Immature natural killer cell (primary cell): ENCODE measurements around the gene MRPS7. TPM values are rescaled to one million over a fixed set of nuclear protein-coding genes. Genes with fewer than 3 reads are reported as not detected.

Source experiments
- DNase-seq, 3 donors: peaks; one replicate each; pipeline ENCODE4 v3.0.0; 2022; ENCODE audit warnings: mixed read lengths in 1 of 3
- H3K27ac Mint-ChIP-seq, 6 donors: one replicate each; pipeline ENCODE4 v1.8.0; 2020; ENCODE audit warnings: mixed read lengths in 6 of 6, mild to moderate bottlenecking in 5 of 6, inconsistent platforms in 4 of 6, moderate library complexity in 3 of 6
- H3K27me3 Mint-ChIP-seq, 3 donors: one replicate each; pipeline ENCODE4 v1.8.0; 2020 to 2021; ENCODE audit warnings: low read depth in 3 of 3, mild to moderate bottlenecking in 3 of 3, mixed read lengths in 3 of 3, moderate library complexity in 3 of 3, inconsistent platforms in 1 of 3
- H3K36me3 Mint-ChIP-seq, 3 donors: one replicate each; pipeline ENCODE4 v1.8.0; 2020; ENCODE audit warnings: mixed read lengths in 3 of 3, inconsistent platforms in 2 of 3, mild to moderate bottlenecking in 2 of 3
- H3K4me1 Mint-ChIP-seq, 2 donors: one replicate each; pipeline ENCODE4 v1.8.0; 2020; ENCODE audit warnings: inconsistent platforms in 2 of 2, mild to moderate bottlenecking in 2 of 2, mixed read lengths in 2 of 2, moderate library complexity in 1 of 2
- H3K4me3 Mint-ChIP-seq, 5 donors: one replicate each; pipeline ENCODE4 v1.8.0; 2020; ENCODE audit warnings: mild to moderate bottlenecking in 5 of 5, mixed read lengths in 5 of 5, inconsistent platforms in 3 of 5, moderate library complexity in 3 of 5
- H3K9me3 Mint-ChIP-seq, 6 donors: one replicate each; pipeline ENCODE4 v1.8.0; 2020; ENCODE audit warnings: mild to moderate bottlenecking in 6 of 6, mixed read lengths in 6 of 6, inconsistent platforms in 4 of 6, moderate library complexity in 3 of 6
- polyA plus RNA-seq, 3 donors: library from polyadenylated mRNA; unstranded; fragments of 300-500 nt; fragmentation: Illumina TruSeq; gene quantifications; one replicate each; pipeline ENCODE4 v1.2.3, GENCODE V29; 2021

Gene MRPS7
- polyA plus RNA-seq, 3 donors from 2014 or later, result 118 to 189 (median 122) TPM

GRCh38 chr17:75238684-75239191 is 22.9 kb upstream of the MRPS7 start:
- H3K4me3 Mint-ChIP-seq, result no peak overlapping the region
- H3K9me3 Mint-ChIP-seq, result no peaks in the 10 kb centered on the region
- H3K36me3 Mint-ChIP-seq, result peaks cover 4 to 32% (median 15%) of the 10 kb centered on the region in 3 donors
- peak overlapping the region in 5 of 6 donors; percentile 15 to 83 (median 56) for H3K27ac Mint-ChIP-seq
- peaks cover 2 to 4% (median 3%) of the 10 kb centered on the region in 3 donors for H3K27me3 Mint-ChIP-seq
- H3K4me1 Mint-ChIP-seq, result peaks cover 7 to 19% of the 10 kb centered on the region in 2 donors
- peak; percentile 44 to 53 (median 53) for DNase-seq

GRCh38 chr17:75239214-75239613 is 22.5 kb upstream of the MRPS7 start:
- Mint-ChIP-seq H3K4me3 (no peak overlapping the region), H3K27me3 (peaks cover 2 to 4% (median 3%) of the 10 kb centered on the region in 3 donors), H3K36me3 (peaks cover 4 to 35% (median 15%) of the 10 kb centered on the region in 3 donors), H3K4me1 (peaks cover 9 to 23% of the 10 kb centered on the region in 2 donors), H3K27ac (peak overlapping the region in 2 of 6 donors; percentile 15 to 83), H3K9me3 (no peaks in the 10 kb centered on the region)
- DNase-seq, result no peak

GRCh38 chr17:75239778-75240393 is 21.8 kb upstream of the MRPS7 start:
- peaks cover 4 to 33% (median 12%) of the 10 kb centered on the region in 3 donors for H3K36me3 Mint-ChIP-seq
- no peaks in the 10 kb centered on the region for H3K9me3 Mint-ChIP-seq

GRCh38 chr17:75240394-75241142 is 21.1 kb upstream of the MRPS7 start:
- Mint-ChIP-seq H3K9me3 (no peaks in the 10 kb centered on the region), H3K4me3 (no peak overlapping the region), H3K36me3 (peaks cover 4 to 27% (median 6%) of the 10 kb centered on the region in 3 donors), H3K27ac (peak overlapping the region in 2 of 6 donors; percentile 7 to 66), H3K27me3 (peaks cover 0 to 4% (median 0%) of the 10 kb centered on the region in 3 donors), H3K4me1 (peaks cover 10 to 29% of the 10 kb centered on the region in 2 donors)
- DNase-seq, result peak in 1 of 3 donors; percentile 17

More at GRCh38 chr17:75239778-75240393, 21.8 kb upstream of the MRPS7 start:
- no peak for DNase-seq
- H3K27me3 Mint-ChIP-seq, result peaks cover 0 to 4% (median 0%) of the 10 kb centered on the region in 3 donors
- H3K4me1 Mint-ChIP-seq, result peaks cover 10 to 29% of the 10 kb centered on the region in 2 donors
- H3K27ac Mint-ChIP-seq, result peak overlapping the region in 1 of 6 donors; percentile 66
- H3K4me3 Mint-ChIP-seq, result no peak overlapping the region

- Mint-ChIP-seq H3K27me3 (peaks cover 0 to under 1% (median 0%) of the 10 kb centered on the region in 3 donors), H3K4me3 (no peak overlapping the region), H3K27ac (peak overlapping the region in 1 of 6 donors; percentile 7), H3K36me3 (peaks cover 4 to 31% (median 6%) of the 10 kb centered on the region in 3 donors), H3K4me1 (peaks cover 10 to 29% of the 10 kb centered on the region in 2 donors), H3K9me3 (no peaks in the 10 kb centered on the region)
- no peak for DNase-seq
Observed at GRCh38 chr17:75241143-75241430, 20.6 kb upstream of the MRPS7 start.

GRCh38 chr17:75241502-75241901 is 20.2 kb upstream of the MRPS7 start:
- peaks cover 4 to 32% (median 6%) of the 10 kb centered on the region in 3 donors for H3K36me3 Mint-ChIP-seq
- H3K4me3 Mint-ChIP-seq, result no peak overlapping the region
- peaks cover 10 to 29% of the 10 kb centered on the region in 2 donors for H3K4me1 Mint-ChIP-seq
- H3K9me3 Mint-ChIP-seq, result no peaks in the 10 kb centered on the region
- no peaks in the 10 kb centered on the region for H3K27me3 Mint-ChIP-seq
- H3K27ac Mint-ChIP-seq, result peak overlapping the region in 4 of 6 donors; percentile 36 to 79 (median 67)
- DNase-seq, result no peak

- Mint-ChIP-seq H3K4me1 (peaks cover 10 to 29% of the 10 kb centered on the region in 2 donors), H3K27me3 (no peaks in the 10 kb centered on the region), H3K9me3 (no peaks in the 10 kb centered on the region), H3K4me3 (peak overlapping the region in 2 of 5 donors; percentile 24 to 38), H3K36me3 (peaks cover 6 to 29% (median 7%) of the 10 kb centered on the region in 3 donors), H3K27ac (peak overlapping the region in 5 of 6 donors; percentile 58 to 88 (median 77))
- no peak for DNase-seq
Observed at GRCh38 chr17:75241996-75242460, 19.7 kb upstream of the MRPS7 start.

GRCh38 chr17:75242461-75243042 is 19.1 kb upstream of the MRPS7 start:
- H3K4me3 Mint-ChIP-seq, result peak overlapping the region in 2 of 5 donors; percentile 24 to 38
- no peaks in the 10 kb centered on the region for H3K27me3 Mint-ChIP-seq
- H3K36me3 Mint-ChIP-seq, result peaks cover 6 to 27% (median 7%) of the 10 kb centered on the region in 3 donors
- H3K9me3 Mint-ChIP-seq, result no peaks in the 10 kb centered on the region
- peak; percentile 8 to 33 (median 14) for DNase-seq
- H3K27ac Mint-ChIP-seq, result peak overlapping the region; percentile 51 to 88 (median 74)
- peaks cover 10 to 29% of the 10 kb centered on the region in 2 donors for H3K4me1 Mint-ChIP-seq

GRCh38 chr17:75244133-75244866 is 17.4 kb upstream of the MRPS7 start:
- Mint-ChIP-seq H3K27ac (peak overlapping the region in 2 of 6 donors; percentile 24 to 56), H3K4me1 (peaks cover 7 to 23% of the 10 kb centered on the region in 2 donors), H3K36me3 (peaks cover 3 to 23% (median 3%) of the 10 kb centered on the region in 3 donors), H3K9me3 (no peaks in the 10 kb centered on the region), H3K27me3 (no peaks in the 10 kb centered on the region), H3K4me3 (no peak overlapping the region)
- DNase-seq, result no peak

GRCh38 chr17:75245011-75245410 is 16.7 kb upstream of the MRPS7 start:
- no peak for DNase-seq
- Mint-ChIP-seq H3K27me3 (no peaks in the 10 kb centered on the region), H3K9me3 (no peaks in the 10 kb centered on the region), H3K36me3 (peaks cover 3 to 23% (median 3%) of the 10 kb centered on the region in 3 donors), H3K4me3 (no peak overlapping the region), H3K4me1 (peaks cover 11 to 31% of the 10 kb centered on the region in 2 donors), H3K27ac (no peak overlapping the region)

- no peak overlapping the region for H3K27ac Mint-ChIP-seq
- DNase-seq, result no peak
- no peaks in the 10 kb centered on the region for H3K9me3 Mint-ChIP-seq
- H3K4me1 Mint-ChIP-seq, result peaks cover 18 to 34% of the 10 kb centered on the region in 2 donors
- H3K27me3 Mint-ChIP-seq, result no peaks in the 10 kb centered on the region
- H3K4me3 Mint-ChIP-seq, result no peak overlapping the region
- H3K36me3 Mint-ChIP-seq, result peaks cover 3 to 22% (median 3%) of the 10 kb centered on the region in 3 donors
Observed at GRCh38 chr17:75246404-75246803, 15.3 kb upstream of the MRPS7 start.

GRCh38 chr17:75249564-75249963 is 12.1 kb upstream of the MRPS7 start:
- H3K4me3 Mint-ChIP-seq, result no peak overlapping the region
- no peak for DNase-seq
- peaks cover 0 to 6% (median 3%) of the 10 kb centered on the region in 3 donors for H3K36me3 Mint-ChIP-seq
- peaks cover 31 to 37% of the 10 kb centered on the region in 2 donors for H3K4me1 Mint-ChIP-seq
- H3K9me3 Mint-ChIP-seq, result no peaks in the 10 kb centered on the region
- peak overlapping the region in 4 of 6 donors; percentile 1 to 71 (median 52) for H3K27ac Mint-ChIP-seq
- no peaks in the 10 kb centered on the region for H3K27me3 Mint-ChIP-seq

- H3K4me1 Mint-ChIP-seq, result peaks cover 31 to 40% of the 10 kb centered on the region in 2 donors
- H3K27ac Mint-ChIP-seq, result peak overlapping the region in 5 of 6 donors; percentile 1 to 82 (median 67)
- peak overlapping the region in 1 of 5 donors; percentile 61 for H3K4me3 Mint-ChIP-seq
- H3K9me3 Mint-ChIP-seq, result no peaks in the 10 kb centered on the region
- DNase-seq, result no peak
- H3K27me3 Mint-ChIP-seq, result no peaks in the 10 kb centered on the region
- H3K36me3 Mint-ChIP-seq, result peaks cover 0 to 5% (median 3%) of the 10 kb centered on the region in 3 donors
Observed at GRCh38 chr17:75250009-75250471, 11.6 kb upstream of the MRPS7 start.
